HEK293 (cell line): ENCODE data around the gene TSNAX.

Source experiments
- KLF7 ChIP-seq: fragments of 450-650 bp; formaldehyde crosslinking; IDR thresholded peaks from 2 replicates; pipeline ENCODE4 v1.5.1; 2016; ENCODE audit warnings: missing biosample characterization, missing genetic modification characterization, borderline replicate concordance
- KLF9 ChIP-seq: fragments of 450-650 bp; formaldehyde crosslinking; IDR thresholded peaks from 2 replicates; pipeline ENCODE4 v1.5.1; 2016; ENCODE audit warnings: missing biosample characterization, missing genetic modification characterization, low read depth
- MZF1 ChIP-seq: fragments of 450-650 bp; formaldehyde crosslinking; IDR thresholded peaks from 2 replicates; pipeline ENCODE4 v1.5.1; 2017; ENCODE audit warnings: missing biosample characterization, missing genetic modification characterization, borderline replicate concordance
- OVOL3 ChIP-seq: fragments of 450-650 bp; formaldehyde crosslinking; IDR thresholded peaks from 2 replicates; pipeline ENCODE4 v1.5.1; 2016; ENCODE audit warnings: missing biosample characterization, missing genetic modification characterization
- REPIN1 ChIP-seq: fragments of 450-650 bp; formaldehyde crosslinking; IDR thresholded peaks from 2 replicates; pipeline ENCODE4 v1.5.1; 2017; ENCODE audit warnings: missing biosample characterization, missing genetic modification characterization, low read depth
- SCRT2 ChIP-seq: fragments of 450-650 bp; formaldehyde crosslinking; IDR thresholded peaks from 2 replicates; pipeline ENCODE4 v1.5.1; 2016; ENCODE audit warnings: missing biosample characterization, missing genetic modification characterization
- SP7 ChIP-seq: fragments of 450-650 bp; formaldehyde crosslinking; IDR thresholded peaks from 2 replicates; pipeline ENCODE4 v1.5.1; 2016; ENCODE audit warnings: missing biosample characterization, missing genetic modification characterization
- YY2 ChIP-seq: fragments of 450-650 bp; formaldehyde crosslinking; IDR thresholded peaks from 2 replicates; pipeline ENCODE4 v1.5.1; 2016; ENCODE audit warnings: missing biosample characterization, missing genetic modification characterization
- ZBTB20 ChIP-seq: fragments of 450-650 bp; formaldehyde crosslinking; IDR thresholded peaks from 2 replicates; pipeline ENCODE4 v1.5.1; 2016; ENCODE audit warnings: missing biosample characterization, missing genetic modification characterization
- ZEB2 ChIP-seq: fragments of 450-650 bp; formaldehyde crosslinking; IDR thresholded peaks from 2 replicates; pipeline ENCODE4 v1.5.1; 2016; ENCODE audit warnings: missing biosample characterization, missing genetic modification characterization
- ZFHX2 ChIP-seq: fragments of 450-650 bp; formaldehyde crosslinking; conservative IDR thresholded peaks from 2 replicates; pipeline ENCODE4 v1.5.1; 2016; ENCODE audit warnings: missing biosample characterization, missing genetic modification characterization
- ZFP37 ChIP-seq: fragments of 450-650 bp; formaldehyde crosslinking; IDR thresholded peaks from 2 replicates; pipeline ENCODE4 v1.5.1; 2016; ENCODE audit warnings: missing biosample characterization, missing genetic modification characterization
- ZIC2 ChIP-seq: fragments of 450-650 bp; formaldehyde crosslinking; IDR thresholded peaks from 2 replicates; pipeline ENCODE4 v1.5.1; 2016; ENCODE audit warnings: missing biosample characterization, missing genetic modification characterization
- ZNF114 ChIP-seq: fragments of 450-650 bp; formaldehyde crosslinking; IDR thresholded peaks from 2 replicates; pipeline ENCODE4 v1.5.0; 2017; ENCODE audit warnings: missing biosample characterization, missing genetic modification characterization
- ZNF132 ChIP-seq: fragments of 450-650 bp; formaldehyde crosslinking; IDR thresholded peaks from 2 replicates; pipeline ENCODE4 v1.5.1; 2017; ENCODE audit warnings: missing biosample characterization, missing genetic modification characterization, borderline replicate concordance
- ZNF140 ChIP-seq: fragments of 450-650 bp; formaldehyde crosslinking; IDR thresholded peaks from 2 replicates; pipeline ENCODE4 v1.5.1; 2016; ENCODE audit warnings: missing biosample characterization, missing genetic modification characterization
- ZNF155 ChIP-seq: fragments of 450-650 bp; formaldehyde crosslinking; IDR thresholded peaks from 2 replicates; pipeline ENCODE4 v1.5.1; 2016; ENCODE audit warnings: missing biosample characterization, missing genetic modification characterization
- ZNF214 ChIP-seq: fragments of 450-650 bp; formaldehyde crosslinking; IDR thresholded peaks from 2 replicates; pipeline ENCODE4 v1.5.1; 2017; ENCODE audit warnings: missing biosample characterization, mild to moderate bottlenecking, missing genetic modification characterization, borderline replicate concordance
- ZNF239 ChIP-seq: fragments of 450-650 bp; formaldehyde crosslinking; IDR thresholded peaks from 2 replicates; pipeline ENCODE4 v1.5.1; 2016; ENCODE audit warnings: missing biosample characterization, missing genetic modification characterization
- ZNF24 ChIP-seq: fragments of 450-650 bp; formaldehyde crosslinking; IDR thresholded peaks from 2 replicates; pipeline ENCODE4 v1.5.1; 2016; ENCODE audit warnings: missing biosample characterization, missing genetic modification characterization
- ZNF274 ChIP-seq, 2 experiments: fragments of 200-500 bp in 1 of 2; fragments of 450-650 bp in 1 of 2; sonication (Bioruptor generic) in 1 of 2; formaldehyde crosslinking in 1 of 2; IDR thresholded peaks; 2 replicates each; pipeline versions ENCODE4 v1.5.1 to v1.6.1; 2014 to 2016; ENCODE audit warnings: borderline replicate concordance in 1 of 2, inconsistent platforms in 1 of 2, low read length in 1 of 2, missing biosample characterization in 1 of 2, missing genetic modification characterization in 1 of 2
- ZNF391 ChIP-seq: fragments of 450-650 bp; formaldehyde crosslinking; IDR thresholded peaks from 2 replicates; pipeline ENCODE4 v1.5.1; 2016; ENCODE audit warnings: low read depth, missing biosample characterization, missing genetic modification characterization, borderline replicate concordance
- ZNF398 ChIP-seq: fragments of 450-650 bp; formaldehyde crosslinking; IDR thresholded peaks from 2 replicates; pipeline ENCODE4 v1.5.1; 2017; ENCODE audit warnings: missing biosample characterization, missing genetic modification characterization
- ZNF404 ChIP-seq: fragments of 450-650 bp; formaldehyde crosslinking; IDR thresholded peaks from 2 replicates; pipeline ENCODE4 v1.5.1; 2017; ENCODE audit warnings: missing biosample characterization, missing genetic modification characterization
- ZNF514 ChIP-seq: fragments of 450-650 bp; formaldehyde crosslinking; IDR thresholded peaks from 2 replicates; pipeline ENCODE4 v1.5.1; 2016; ENCODE audit warnings: missing biosample characterization, missing genetic modification characterization
- ZNF585B ChIP-seq: fragments of 450-650 bp; formaldehyde crosslinking; IDR thresholded peaks from 2 replicates; pipeline ENCODE4 v1.5.1; 2016; ENCODE audit warnings: missing biosample characterization, missing genetic modification characterization
- ZNF596 ChIP-seq: fragments of 450-650 bp; IDR thresholded peaks from 2 replicates; pipeline ENCODE4 v1.5.0; 2018; ENCODE audit warnings: missing biosample characterization, mild to moderate bottlenecking, missing genetic modification characterization, moderate library complexity
- ZNF600 ChIP-seq: fragments of 450-650 bp; formaldehyde crosslinking; IDR thresholded peaks from 2 replicates; pipeline ENCODE4 v1.5.1; 2016; ENCODE audit warnings: missing biosample characterization, missing genetic modification characterization
- ZNF639 ChIP-seq: fragments of 450-650 bp; formaldehyde crosslinking; IDR thresholded peaks from 2 replicates; pipeline ENCODE4 v1.5.1; 2016; ENCODE audit warnings: missing biosample characterization, missing genetic modification characterization
- ZNF664 ChIP-seq: fragments of 450-650 bp; formaldehyde crosslinking; IDR thresholded peaks from 2 replicates; pipeline ENCODE4 v1.5.1; 2016; ENCODE audit warnings: missing biosample characterization, missing genetic modification characterization
- ZNF707 ChIP-seq: fragments of 450-650 bp; formaldehyde crosslinking; IDR thresholded peaks from 2 replicates; pipeline ENCODE4 v1.5.1; 2016; ENCODE audit warnings: missing biosample characterization, missing genetic modification characterization
- ZNF791 ChIP-seq: fragments of 450-650 bp; formaldehyde crosslinking; IDR thresholded peaks from 2 replicates; pipeline ENCODE4 v1.5.1; 2016; ENCODE audit warnings: missing biosample characterization, missing genetic modification characterization
- ZNF830 ChIP-seq: fragments of 450-650 bp; IDR thresholded peaks from 2 replicates; pipeline ENCODE4 v1.5.0; 2018; ENCODE audit warnings: missing biosample characterization, missing genetic modification characterization, low read depth, mild to moderate bottlenecking, moderate library complexity
- TF ChIP-seq, protein P1 (sequence below): fragments of 450-650 bp; formaldehyde crosslinking; conservative IDR thresholded peaks from 2 replicates; pipeline ENCODE4 v1.5.1; 2016; ENCODE audit warnings: low read depth, missing biosample characterization, missing genetic modification characterization

TSNAX gene

GRCh38 chr1:231603598-231604275 lies 75.3 kb downstream of the TSNAX start (continued):
- TF ChIP-seq ZNF514 (tag by site-specific recombination): no peak
- TF ChIP-seq KLF7 (tag by site-specific recombination): no peak
- no peak for TF ChIP-seq ZNF398 (tag by site-specific recombination)
- no peak for TF ChIP-seq OVOL3 (tag by site-specific recombination)
- no peak for TF ChIP-seq YY2
- peak; percentile 69 for TF ChIP-seq SCRT2
- TF ChIP-seq ZNF239 (tag by site-specific recombination): no peak
- TF ChIP-seq ZNF600 (tag by site-specific recombination): peak; percentile 82
- no peak for TF ChIP-seq ZFHX2 (tag by site-specific recombination)
- TF ChIP-seq ZIC2 (tag by site-specific recombination): no peak
- TF ChIP-seq ZNF155 (tag by site-specific recombination): no peak
- no peak for TF ChIP-seq ZNF391 (tag by site-specific recombination)
- TF ChIP-seq ZFP37 (tag by site-specific recombination): no peak
- no peak for TF ChIP-seq ZNF274 (IDR thresholded peaks at IDR 0.05; ENCODE audit: low read length)
- TF ChIP-seq ZNF274 (tag by site-specific recombination; IDR thresholded peaks at IDR 0.05; ENCODE audit: borderline replicate concordance): no peak
- TF ChIP-seq ZNF24 (tag by site-specific recombination): no peak
- TF ChIP-seq ZNF639 (tag by site-specific recombination): no peak
- peak; percentile 43; the same call in 1 of the 2 replicates for TF ChIP-seq ZNF664 (tag by site-specific recombination)
- TF ChIP-seq, protein P1, sequence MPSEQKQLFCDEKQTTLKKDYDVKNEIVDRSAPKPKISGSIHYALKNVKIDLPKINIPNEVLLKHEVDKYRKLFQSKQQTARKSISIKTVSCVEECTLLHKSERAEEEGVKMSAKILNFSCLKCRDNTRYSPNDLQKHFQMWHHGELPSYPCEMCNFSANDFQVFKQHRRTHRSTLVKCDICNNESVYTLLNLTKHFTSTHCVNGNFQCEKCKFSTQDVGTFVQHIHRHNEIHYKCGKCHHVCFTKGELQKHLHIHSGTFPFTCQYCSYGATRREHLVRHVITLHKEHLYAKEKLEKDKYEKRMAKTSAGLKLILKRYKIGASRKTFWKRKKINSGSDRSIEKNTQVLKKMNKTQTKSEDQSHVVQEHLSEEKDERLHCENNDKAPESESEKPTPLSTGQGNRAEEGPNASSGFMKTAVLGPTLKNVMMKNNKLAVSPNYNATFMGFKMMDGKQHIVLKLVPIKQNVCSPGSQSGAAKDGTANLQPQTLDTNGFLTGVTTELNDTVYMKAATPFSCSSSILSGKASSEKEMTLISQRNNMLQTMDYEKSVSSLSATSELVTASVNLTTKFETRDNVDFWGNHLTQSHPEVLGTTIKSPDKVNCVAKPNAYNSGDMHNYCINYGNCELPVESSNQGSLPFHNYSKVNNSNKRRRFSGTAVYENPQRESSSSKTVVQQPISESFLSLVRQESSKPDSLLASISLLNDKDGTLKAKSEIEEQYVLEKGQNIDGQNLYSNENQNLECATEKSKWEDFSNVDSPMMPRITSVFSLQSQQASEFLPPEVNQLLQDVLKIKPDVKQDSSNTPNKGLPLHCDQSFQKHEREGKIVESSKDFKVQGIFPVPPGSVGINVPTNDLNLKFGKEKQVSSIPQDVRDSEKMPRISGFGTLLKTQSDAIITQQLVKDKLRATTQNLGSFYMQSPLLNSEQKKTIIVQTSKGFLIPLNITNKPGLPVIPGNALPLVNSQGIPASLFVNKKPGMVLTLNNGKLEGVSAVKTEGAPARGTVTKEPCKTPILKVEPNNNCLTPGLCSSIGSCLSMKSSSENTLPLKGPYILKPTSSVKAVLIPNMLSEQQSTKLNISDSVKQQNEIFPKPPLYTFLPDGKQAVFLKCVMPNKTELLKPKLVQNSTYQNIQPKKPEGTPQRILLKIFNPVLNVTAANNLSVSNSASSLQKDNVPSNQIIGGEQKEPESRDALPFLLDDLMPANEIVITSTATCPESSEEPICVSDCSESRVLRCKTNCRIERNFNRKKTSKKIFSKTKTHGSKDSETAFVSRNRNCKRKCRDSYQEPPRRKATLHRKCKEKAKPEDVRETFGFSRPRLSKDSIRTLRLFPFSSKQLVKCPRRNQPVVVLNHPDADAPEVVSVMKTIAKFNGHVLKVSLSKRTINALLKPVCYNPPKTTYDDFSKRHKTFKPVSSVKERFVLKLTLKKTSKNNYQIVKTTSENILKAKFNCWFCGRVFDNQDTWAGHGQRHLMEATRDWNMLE (tag by site-specific recombination): no peak
- no peak for TF ChIP-seq KLF9 (tag by site-specific recombination)
- TF ChIP-seq ZNF830 (tag by site-specific recombination): no peak
- TF ChIP-seq ZNF585B: no peak
- TF ChIP-seq ZNF707 (tag by site-specific recombination): no peak
- no peak for TF ChIP-seq ZNF791 (tag by site-specific recombination)
- TF ChIP-seq REPIN1: no peak
- peak; percentile 43; the same call in 1 of the 2 replicates for TF ChIP-seq ZBTB20 (tag by site-specific recombination)
- peak; percentile 51 for TF ChIP-seq SP7 (tag by site-specific recombination)
- TF ChIP-seq ZNF140 (tag by site-specific recombination): no peak
- no peak for TF ChIP-seq ZNF114 (tag by site-specific recombination)
- TF ChIP-seq ZNF404 (tag by site-specific recombination): no peak
- TF ChIP-seq ZNF214 (tag by site-specific recombination): no peak
- peak; percentile 82; the same call in 1 of the 2 replicates for TF ChIP-seq MZF1
- peak; percentile 81; the same call in 1 of the 2 replicates for TF ChIP-seq ZEB2 (tag by site-specific recombination)
- TF ChIP-seq ZNF596: no peak
- TF ChIP-seq ZNF132 (tag by site-specific recombination): no peak
